Measurements from ENCODE around the gene MUC5AC.
"Not testable (repeated sequence)": the region's sequence is repeated elsewhere in the genome, so short reads cannot be mapped to it uniquely, and the experiment has no call there.

DNA sequence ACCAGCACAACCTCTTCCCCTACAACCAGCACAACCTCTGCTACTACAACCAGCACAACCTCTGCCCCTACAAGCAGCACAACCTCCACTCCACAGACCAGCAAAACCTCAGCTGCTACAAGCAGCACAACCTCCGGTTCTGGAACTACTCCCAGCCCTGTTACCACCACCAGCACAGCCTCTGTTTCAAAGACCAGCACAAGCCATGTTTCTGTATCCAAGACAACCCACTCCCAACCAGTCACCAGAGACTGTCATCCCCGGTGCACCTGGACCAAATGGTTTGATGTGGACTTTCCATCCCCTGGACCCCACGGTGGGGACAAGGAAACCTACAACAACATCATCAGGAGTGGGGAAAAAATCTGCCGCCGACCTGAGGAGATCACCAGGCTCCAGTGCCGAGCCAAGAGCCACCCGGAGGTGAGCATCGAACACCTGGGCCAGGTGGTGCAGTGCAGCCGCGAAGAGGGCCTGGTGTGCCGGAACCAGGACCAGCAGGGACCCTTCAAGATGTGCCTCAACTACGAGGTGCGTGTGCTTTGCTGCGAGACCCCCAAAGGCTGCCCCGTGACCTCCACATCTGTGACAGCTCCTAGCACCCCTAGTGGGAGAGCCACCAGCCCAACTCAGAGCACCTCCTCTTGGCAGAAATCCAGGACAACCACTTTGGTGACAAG lies 30.8 kb downstream of the MUC5AC start:
- TF ChIP-seq CTCF (IDR thresholded peaks at IDR 0.05); POLR2AphosphoS5 (IDR thresholded peaks at IDR 0.05); EP300 (IDR thresholded peaks at IDR 0.05); POLR2A (IDR thresholded peaks at IDR 0.05; ENCODE audit: low read depth): not testable (repeated sequence)
